A549 (cell line): ENCODE measurements around the gene FXYD4. TPM values are rescaled to one million over a fixed set of nuclear protein-coding genes. Genes with fewer than 3 reads are reported as not detected.
A peak's percentile ranks its signal among the peaks of the same experiment; 100 is the strongest.

Experiments
- ATAC-seq, 2 experiments: fragments of 200-7000 bp in 1 of 2; fragments of >200 bp in 1 of 2; cut with Nextera tagmentation in 1 of 2; cut with Tn5 transposase in 1 of 2; 3 replicates each; pipeline versions ENCODE4 v1.8.0 to v1.9.1; 2018 to 2020; ENCODE audit warnings: mild to moderate bottlenecking in 1 of 2, moderate library complexity in 1 of 2
- CTCF ChIA-PET: fragments of 300-600 bp; sonication (Branson Sonifier 250); formaldehyde crosslinking; extraction: SDS; loops from one replicate; lab custom pipeline; 2021; ENCODE audit warnings: antibody characterized with exemption, inconsistent platforms; lab: Yijun Ruan, JAX
- POLR2A ChIA-PET: fragments of 350-600 bp; formaldehyde crosslinking; extraction: SDS; loops from one replicate; lab custom pipeline; 2021; ENCODE audit warnings: antibody characterized with exemption, inconsistent platforms; lab: Yijun Ruan, JAX
- DNase-seq, 2 experiments: peaks; one replicate each; pipeline versions ENCODE4 v3.0.0 to v3.0.0-alpha.2; 2011 to 2016; ENCODE audit warnings: low read depth in 1 of 2, low spot score in 1 of 2
- FAIRE-seq: peaks from 2 replicates; lab custom pipeline; 2011; peaks lifted over from hg19 to GRCh38; lab: Jason Lieb, UNC
- H3K27ac ChIP-seq, 2 experiments: fragments of >200 bp; sonication (Bioruptor Twin); formaldehyde crosslinking; 3 replicates each; pipeline ENCODE4 v1.5.1; 2016 to 2017
- H3K4me1 ChIP-seq: fragments of >200 bp; sonication (Bioruptor Twin); formaldehyde crosslinking; 3 replicates; pipeline ENCODE4 v1.6.1; 2016
- H3K4me2 ChIP-seq: fragments of >200 bp; sonication (Bioruptor Twin); formaldehyde crosslinking; 3 replicates; pipeline ENCODE4 v1.6.1; 2016
- H3K4me3 ChIP-seq: fragments of >200 bp; sonication (Bioruptor Twin); formaldehyde crosslinking; 3 replicates; pipeline ENCODE4 v1.5.1; 2016
- H3K9me3 ChIP-seq: fragments of >200 bp; sonication (Bioruptor Twin); formaldehyde crosslinking; 3 replicates; pipeline ENCODE4 v1.6.1; 2016
- ATOH8 ChIP-seq: fragments of 250-450 bp; sonication (Bioruptor Pico); IDR thresholded peaks from 2 replicates; pipeline ENCODE4 v1.5.0; 2020; ENCODE audit warnings: low read depth, mild to moderate bottlenecking, moderate library complexity
- BCL3 ChIP-seq: fragments of >200 bp; sonication (Bioruptor Twin); formaldehyde crosslinking; IDR thresholded peaks from 3 replicates; pipeline ENCODE4 v1.6.1; 2016
- BHLHE40 ChIP-seq: IDR thresholded peaks from 2 replicates; pipeline ENCODE4 v1.6.1; 2012; ENCODE audit warnings: low read depth, low read length, inconsistent platforms
- CBX8 ChIP-seq: fragments of 200-600 bp; sonication (generic); IDR thresholded peaks from 2 replicates; pipeline ENCODE4 v1.6.1; 2016
- CEBPB ChIP-seq, 2 experiments: fragments of >200 bp in 1 of 2; sonication (Bioruptor Twin) in 1 of 2; formaldehyde crosslinking in 1 of 2; IDR thresholded peaks; 2 replicates each; pipeline ENCODE4 v1.6.1; 2012 to 2016
- CHD2 ChIP-seq: fragments of 150-350 bp; IDR thresholded peaks from 2 replicates; pipeline ENCODE4 v1.6.1; 2014; ENCODE audit warnings: low read length; ENCODE audit not compliant: partially characterized antibody
- CHD4 ChIP-seq: fragments of 200-600 bp; sonication (generic); IDR thresholded peaks from 2 replicates; pipeline ENCODE4 v1.6.1; 2016; ENCODE audit warnings: antibody characterized with exemption, mild to moderate bottlenecking, borderline replicate concordance
- CTCF ChIP-seq: fragments of >200 bp; sonication (Bioruptor Twin); formaldehyde crosslinking; IDR thresholded peaks from 3 replicates; pipeline ENCODE4 v1.5.1; 2016
- EHMT2 ChIP-seq: fragments of 200-600 bp; sonication (generic); IDR thresholded peaks from 2 replicates; pipeline ENCODE4 v1.6.1; 2016; ENCODE audit warnings: antibody characterized with exemption, low read depth, mild to moderate bottlenecking, moderate library complexity
- ELK1 ChIP-seq: fragments of 150-350 bp; IDR thresholded peaks from 2 replicates; pipeline ENCODE4 v1.6.1; 2014; ENCODE audit warnings: low read depth, mild to moderate bottlenecking, low read length
- ESRRA ChIP-seq: fragments of 150-350 bp; IDR thresholded peaks from 2 replicates; pipeline ENCODE4 v1.6.1; 2014; ENCODE audit warnings: mild to moderate bottlenecking, low read length, borderline replicate concordance
- FOSB ChIP-seq: fragments of 250-450 bp; sonication (Bioruptor Pico); IDR thresholded peaks from 2 replicates; pipeline ENCODE4 v1.5.0; 2020; ENCODE audit warnings: mild to moderate bottlenecking, moderate library complexity
- GATA3 ChIP-seq: IDR thresholded peaks from 2 replicates; pipeline ENCODE4 v1.6.1; 2012; ENCODE audit warnings: borderline replicate concordance
- HDAC2 ChIP-seq: fragments of 200-600 bp; sonication (generic); IDR thresholded peaks from 2 replicates; pipeline ENCODE4 v1.6.1; 2016
- JUN ChIP-seq, 2 experiments: fragments of >200 bp; sonication (Bioruptor Twin); formaldehyde crosslinking; IDR thresholded peaks; 2 replicates in 1 of 2; 3 replicates in 1 of 2; pipeline ENCODE4 v1.6.1; 2016 to 2017
- KDM1A ChIP-seq: fragments of 200-600 bp; sonication (generic); IDR thresholded peaks from 2 replicates; pipeline ENCODE4 v1.6.1; 2016; ENCODE audit warnings: low read depth, mild to moderate bottlenecking
- MAFK ChIP-seq: fragments of 450-650 bp; IDR thresholded peaks from 2 replicates; pipeline ENCODE4 v1.6.1; 2014; ENCODE audit not compliant: partially characterized antibody
- MAZ ChIP-seq: fragments of 150-350 bp; IDR thresholded peaks from 2 replicates; pipeline ENCODE4 v1.6.1; 2014; ENCODE audit warnings: antibody characterized with exemption, low read depth, low read length, borderline replicate concordance
- NFE2L2 ChIP-seq: fragments of 150-350 bp; conservative IDR thresholded peaks from 2 replicates; pipeline ENCODE4 v1.6.1; 2014; ENCODE audit warnings: low read length
- POLR2A ChIP-seq: IDR thresholded peaks from 2 replicates; pipeline ENCODE4 v1.6.1; 2012; ENCODE audit warnings: mild to moderate bottlenecking, low read length
- RCOR1 ChIP-seq: fragments of 150-350 bp; IDR thresholded peaks from 2 replicates; pipeline ENCODE4 v1.6.1; 2014; ENCODE audit warnings: antibody characterized with exemption, low read length, low read depth
- USF2 ChIP-seq: fragments of 450-650 bp; IDR thresholded peaks from 2 replicates; pipeline ENCODE4 v1.6.1; 2014; ENCODE audit warnings: antibody characterized with exemption
- ZSCAN20 ChIP-seq: fragments of 250-450 bp; sonication (Bioruptor Pico); IDR thresholded peaks from 2 replicates; pipeline ENCODE4 v1.8.0; 2022; ENCODE audit warnings: mild to moderate bottlenecking, moderate library complexity
- WGBS: methylation state at CpG from one replicate; pipeline ENCODE4 v1.1.6; 2017; ENCODE audit errors: missing lambda C conversion rate; 5-methylcytosine and 5-hydroxymethylcytosine counted together
- polyA plus RNA-seq, 4 experiments: library from polyadenylated mRNA; depleted of rRNA in 3 of 4; stranded (reverse); fragments of >200 nt; fragmentation: RNase III in 1 of 4; extraction: RNeasy Plus Mini Kit Qiagen cat#74134 plus additional on column Dnase treatment in 1 of 4; gene quantifications; 2 replicates in 3 of 4; 3 replicates in 1 of 4; pipeline ENCODE4 v1.2.3, GENCODE V29; 2011 to 2017

The FXYD4 gene
- polyA plus RNA-seq, 2 of the 4 experiments (the other 2 are of a cell fraction): not detected

GRCh38 chr10:43350686-43351085 lies 20.8 kb upstream of the FXYD4 start:
- ChIA-PET CTCF (interaction anchor here (1.1 to 11.0 kb wide), 5 partner anchors 11 to 111 kb away, joined by 3 to 234 read pairs (median 3); no protein-coding TSS in a partner anchor), POLR2A (no interaction called here)
- TF ChIP-seq ELK1 (no peak), EHMT2 (no peak), ATOH8 (no peak), HDAC2 (no peak), GATA3 (no peak), POLR2A (no peak), MAFK (no peak), BHLHE40 (no peak), NFE2L2 (no peak), JUN (IDR thresholded peaks at IDR 0.05) (no peak), FOSB (no peak), BCL3 (no peak), RCOR1 (no peak)
- Histone ChIP-seq H3K4me3 (no peak overlapping the region), H3K4me1 (peaks cover 37% of the 10 kb centered on the region), H3K9me3 (no peaks in the 10 kb centered on the region), H3K4me2 (no peak overlapping the region), H3K27ac (no peak overlapping the region)
- 93% methylated on average over 34 of the region's 34 CpGs for WGBS
- ATAC-seq (no peak), DNase-seq (no peak), FAIRE-seq (no peak)

- no peak overlapping the region for H3K27ac ChIP-seq
- FAIRE-seq: no peak
- H3K4me3 ChIP-seq: no peak overlapping the region
- no peak for DNase-seq
- POLR2A ChIA-PET: no interaction called here
- TF ChIP-seq MAZ: no peak
- TF ChIP-seq ZSCAN20 (CRISPR knock-in tag): no peak
- TF ChIP-seq CHD4: no peak
- TF ChIP-seq ESRRA: no peak
- no peak for TF ChIP-seq KDM1A
- no peak for TF ChIP-seq HDAC2
- H3K4me2 ChIP-seq: no peak overlapping the region
- CTCF ChIA-PET: interaction anchor here (1.1 to 11.0 kb wide), 4 partner anchors 34 to 110 kb away, joined by 3 to 234 read pairs (median 5); no protein-coding TSS in a partner anchor
- H3K4me1 ChIP-seq: peaks cover 43% of the 10 kb centered on the region
- H3K9me3 ChIP-seq: no peaks in the 10 kb centered on the region
- 96% methylated on average over 11 of the region's 14 CpGs for WGBS
- ATAC-seq: no peak
Observed at GRCh38 chr10:43351301-43351700, 20.1 kb upstream of the FXYD4 start.

- no peak overlapping the region for H3K4me3 ChIP-seq
- peak overlapping the region; percentile 55; the same call in 1 of the 3 replicates for H3K4me2 ChIP-seq
- H3K9me3 ChIP-seq: no peaks in the 10 kb centered on the region
- POLR2A ChIA-PET: interaction anchor here (0.6 kb wide), 1 partner anchor 44 kb away, joined by 3 read pairs; no protein-coding TSS in a partner anchor
- DNase-seq (no peak), FAIRE-seq (no peak), ATAC-seq (no peak)
- TF ChIP-seq NFE2L2 (no peak), CEBPB (IDR thresholded peaks at IDR 0.05) (no peak), CTCF (no peak), CBX8 (no peak), KDM1A (no peak), USF2 (no peak), CHD2 (no peak)
- H3K4me1 ChIP-seq: peaks cover 49% of the 10 kb centered on the region
- WGBS: 74% methylated on average over 7 of the region's 7 CpGs
- H3K27ac ChIP-seq: no peak overlapping the region
- CTCF ChIA-PET: interaction anchor here (0.6 to 11.0 kb wide), 7 partner anchors 12 to 109 kb away, joined by 3 to 234 read pairs (median 4); no protein-coding TSS in a partner anchor
Observed at GRCh38 chr10:43352951-43353350, 18.5 kb upstream of the FXYD4 start.
